ENCODE measurements around the gene PRMT1.
"Not testable (repeated sequence)": the region's sequence is repeated elsewhere in the genome, so short reads cannot be mapped to it uniquely, and the experiment has no call there.

PRMT1 gene

GRCh38 chr19:49677231-49677900 is at the start of gene PRMT1:
PRMT1 (plus strand) TSS chr19:49677271; CDS start chr19:49677281, 10 bp downstream.
- no peak for TF ChIP-seq CTCF (IDR thresholded peaks at IDR 0.05; ENCODE audit: control extremely low read depth, extremely low read depth, low read depth, missing control alignments)
- CTCF ChIA-PET, result interaction anchor here (1.0 to 12.4 kb wide), 7 partner anchors 13 to 204 kb away, joined by 3 to 83 read pairs (median 6); partner anchors contain the start of genes FLT3LG and RRAS
- POLR2A ChIA-PET, result interaction anchor here (0.6 to 2.6 kb wide), 4 partner anchors 36 to 189 kb away, joined by 4 to 29 read pairs (median 5); partner anchors contain the start of genes RRAS and SCAF1
- DNase-seq (ENCODE audit: extremely low spot score), result no peak

- POLR2A ChIA-PET, result no interaction called here
- no peak for DNase-seq (ENCODE audit: extremely low spot score)
- CTCF ChIA-PET, result no interaction called here
- TF ChIP-seq CTCF (IDR thresholded peaks at IDR 0.05; ENCODE audit: control extremely low read depth, extremely low read depth, low read depth, missing control alignments), result no peak
These were observed 47.4 kb upstream of the PRMT1 start for GRCh38 chr19:49629659-49630058.

- DNase-seq (ENCODE audit: extremely low spot score), result no peak
- ChIA-PET CTCF (interaction anchor here (0.8 to 1.2 kb wide), 2 partner anchors 24 to 42 kb away, joined by 3 read pairs; no protein-coding TSS in a partner anchor), POLR2A (interaction anchor here (0.6 kb wide), 1 partner anchor 137 kb away, joined by 4 read pairs; no protein-coding TSS in a partner anchor)
- no peak for TF ChIP-seq CTCF (IDR thresholded peaks at IDR 0.05; ENCODE audit: control extremely low read depth, extremely low read depth, low read depth, missing control alignments)
These were observed 46.0 kb upstream of the PRMT1 start for GRCh38 chr19:49631014-49631588.

- no peak for TF ChIP-seq CTCF (IDR thresholded peaks at IDR 0.05; ENCODE audit: control extremely low read depth, extremely low read depth, low read depth, missing control alignments)
- CTCF ChIA-PET, result interaction anchor here (0.8 kb wide), 1 partner anchor 41 kb away, joined by 3 read pairs; no protein-coding TSS in a partner anchor
These were observed 45.4 kb upstream of the PRMT1 start for GRCh38 chr19:49631610-49632192.

GRCh38 chr19:49632576-49632975 is 44.5 kb upstream of the PRMT1 start:
- ChIA-PET CTCF (interaction anchor here (2.5 kb wide), 1 partner anchor 39 kb away, joined by 5 read pairs; no protein-coding TSS in a partner anchor), POLR2A (no interaction called here)
- no peak for TF ChIP-seq CTCF (IDR thresholded peaks at IDR 0.05; ENCODE audit: control extremely low read depth, extremely low read depth, low read depth, missing control alignments)
- DNase-seq (ENCODE audit: extremely low spot score), result no peak

More at GRCh38 chr19:49631610-49632192, 45.4 kb upstream of the PRMT1 start:
- DNase-seq (ENCODE audit: extremely low spot score), result no peak
- POLR2A ChIA-PET, result interaction anchor here (0.6 kb wide), 1 partner anchor 137 kb away, joined by 4 read pairs; no protein-coding TSS in a partner anchor

- POLR2A ChIA-PET, result not testable (repeated sequence)
- CTCF ChIA-PET, result interaction anchor here (1.4 to 2.5 kb wide), 2 partner anchors 16 to 39 kb away, joined by 4 to 5 read pairs; no protein-coding TSS in a partner anchor
These were observed 43.8 kb upstream of the PRMT1 start for GRCh38 chr19:49633273-49633672.

More at GRCh38 chr19:49633273-49633672, 43.8 kb upstream of the PRMT1 start:
- not testable (repeated sequence) for DNase-seq (ENCODE audit: extremely low spot score)

All from GM10248 (cell line).